Measurements from ENCODE around the gene TENT4B. TPM values are rescaled to one million over a fixed set of nuclear protein-coding genes. Genes with fewer than 3 reads are reported as not detected.

The TENT4B gene
- total RNA-seq, 1 experiment from 2014 or later, result 13.0 TPM

DNA sequence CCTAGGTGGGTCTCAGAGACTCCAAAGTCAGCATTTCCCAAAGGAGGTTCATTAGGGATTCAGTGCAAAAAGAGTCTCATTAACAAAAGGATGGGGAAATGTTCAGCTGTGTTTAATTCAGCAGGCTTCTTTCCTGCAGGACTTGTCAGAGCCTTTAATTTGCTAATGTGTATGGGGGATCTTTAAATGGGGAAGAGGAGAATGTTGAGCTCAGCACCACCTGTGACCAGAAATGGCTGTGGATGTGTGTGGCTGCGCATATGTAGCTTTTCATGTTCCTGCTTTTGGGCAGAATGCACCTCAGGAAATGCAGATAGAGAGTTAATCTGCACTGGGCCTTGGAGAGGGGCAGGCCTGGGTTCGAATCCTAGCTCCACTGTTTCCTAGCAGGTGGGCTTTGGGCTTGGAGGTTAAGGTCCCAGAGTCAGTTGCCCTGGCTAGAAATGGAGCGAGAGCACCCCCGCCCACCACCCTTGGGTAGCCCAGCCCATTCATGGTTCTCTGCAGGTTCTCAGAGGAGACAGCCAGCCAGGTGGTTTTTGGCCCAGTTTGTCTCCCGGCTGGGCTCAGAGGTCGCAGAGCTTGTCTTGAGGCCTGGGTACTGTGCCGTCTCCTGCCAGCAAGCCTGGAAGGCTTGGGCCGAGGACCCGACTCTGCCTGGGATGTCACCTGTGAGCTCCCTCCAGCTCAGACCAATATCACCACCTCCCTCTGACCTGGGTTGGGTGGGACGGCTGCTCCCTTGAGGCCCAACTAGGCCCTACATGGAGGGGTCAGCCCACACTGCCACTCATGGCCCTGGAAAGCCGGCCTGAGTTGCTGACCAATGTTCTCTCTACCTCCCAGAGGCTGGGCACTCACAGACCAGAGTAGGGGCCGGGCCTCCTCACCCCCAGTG lies 122.6 kb downstream of the TENT4B start:
- Histone ChIP-seq H2BK20ac (ENCODE audit: low read depth, low read length, poor library complexity, severe bottlenecking) (no peak overlapping the region), H2BK12ac (ENCODE audit: insufficient read length, low read depth, low read length) (no peak overlapping the region), H3K14ac (ENCODE audit: insufficient read depth, low read length) (no peak overlapping the region), H3K27me3 (ENCODE audit: insufficient read depth, low read length) (no peaks in the 10 kb centered on the region), H4K5ac (ENCODE audit: insufficient read length, low read depth, low read length) (no peak overlapping the region), H3K23ac (ENCODE audit: insufficient read length, low read depth, low read length) (no peak overlapping the region), H2AFZ (ENCODE audit: low read length) (no peak overlapping the region), H3K79me2 (ENCODE audit: insufficient read depth, low read length) (no peaks in the 10 kb centered on the region), H3K4ac (ENCODE audit: low read depth, low read length) (no peak overlapping the region), H2AK5ac (ENCODE audit: insufficient read length, low read length) (no peak overlapping the region), H3K23me2 (ENCODE audit: insufficient read length, low read depth, low read length, poor library complexity, severe bottlenecking) (no peaks in the 10 kb centered on the region), H3K27ac (ENCODE audit: insufficient read length, low read depth, low read length) (no peak overlapping the region), H3K18ac (ENCODE audit: insufficient read length, low read depth, low read length) (no peak overlapping the region), H3K9ac (ENCODE audit: extremely low read depth, insufficient read length, low read length) (no peak overlapping the region), H3K79me1 (ENCODE audit: insufficient read depth, low read depth, low read length, poor library complexity, severe bottlenecking) (no peaks in the 10 kb centered on the region), H4K91ac (ENCODE audit: insufficient read length, low read depth, low read length) (no peak overlapping the region), H3K4me2 (ENCODE audit: insufficient read depth, insufficient read length, low read length) (no peak overlapping the region), H2BK15ac (ENCODE audit: low read depth, low read length) (no peak overlapping the region), H3T11ph (ENCODE audit: low read length) (no peak overlapping the region), H3K56ac (ENCODE audit: insufficient read length, low read depth, low read length) (no peak overlapping the region), H4K8ac (replicated peaks; ENCODE audit: insufficient read length, low read depth, low read length) (no peak overlapping the region), H2BK5ac (ENCODE audit: insufficient read length, low read length) (no peak overlapping the region), H2BK120ac (ENCODE audit: low read depth, low read length, poor library complexity, severe bottlenecking) (no peak overlapping the region), H3K4me1 (ENCODE audit: insufficient read depth, low read length) (0 out of 2 replicates have a peak, but pooled peaks cover 3% of the 10 kb centered on the region), H3K9me3 (ENCODE audit: control insufficient read depth, low read depth, low read length) (no peaks in the 10 kb centered on the region), H4K20me1 (ENCODE audit: control insufficient read depth, insufficient read depth, insufficient read length) (no peaks in the 10 kb centered on the region)
- TF ChIP-seq, protein P1, sequence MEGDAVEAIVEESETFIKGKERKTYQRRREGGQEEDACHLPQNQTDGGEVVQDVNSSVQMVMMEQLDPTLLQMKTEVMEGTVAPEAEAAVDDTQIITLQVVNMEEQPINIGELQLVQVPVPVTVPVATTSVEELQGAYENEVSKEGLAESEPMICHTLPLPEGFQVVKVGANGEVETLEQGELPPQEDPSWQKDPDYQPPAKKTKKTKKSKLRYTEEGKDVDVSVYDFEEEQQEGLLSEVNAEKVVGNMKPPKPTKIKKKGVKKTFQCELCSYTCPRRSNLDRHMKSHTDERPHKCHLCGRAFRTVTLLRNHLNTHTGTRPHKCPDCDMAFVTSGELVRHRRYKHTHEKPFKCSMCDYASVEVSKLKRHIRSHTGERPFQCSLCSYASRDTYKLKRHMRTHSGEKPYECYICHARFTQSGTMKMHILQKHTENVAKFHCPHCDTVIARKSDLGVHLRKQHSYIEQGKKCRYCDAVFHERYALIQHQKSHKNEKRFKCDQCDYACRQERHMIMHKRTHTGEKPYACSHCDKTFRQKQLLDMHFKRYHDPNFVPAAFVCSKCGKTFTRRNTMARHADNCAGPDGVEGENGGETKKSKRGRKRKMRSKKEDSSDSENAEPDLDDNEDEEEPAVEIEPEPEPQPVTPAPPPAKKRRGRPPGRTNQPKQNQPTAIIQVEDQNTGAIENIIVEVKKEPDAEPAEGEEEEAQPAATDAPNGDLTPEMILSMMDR (conservative IDR thresholded peaks at IDR 0.05), result no peak
- peaks cover 16 to 21% of the 10 kb centered on the region in 2 experiments for H3K4me1 Mint-ChIP-seq
- H3K9me3 Mint-ChIP-seq, result peaks cover 2 to 5% of the 10 kb centered on the region in 2 experiments; a peak in 3 of 5 replicates
- no peaks in the 10 kb centered on the region; the same call in 1 of the 2 replicates for H3K27me3 Mint-ChIP-seq (ENCODE audit: low read depth)
- WGBS (ENCODE audit: extremely low coverage, insufficient read length, low lambda C conversion rate), result no CpG with 5 or more reads among the region's 12 CpGs
- no peak overlapping the region; a peak in 1 of 7 replicates for H3K27ac Mint-ChIP-seq
- peaks cover 0 to 9% (median 0%) of the 10 kb centered on the region in 3 experiments; a peak in 3 of 7 replicates for H3K36me3 Mint-ChIP-seq (ENCODE audit: insufficient read depth in 1 of 3, low read depth in 3 of 3)
- no peak overlapping the region for H3K4me3 Mint-ChIP-seq
- DNase-seq, result no peak
